NCI-H748 (cell line): ENCODE data around the gene COLEC12.

ENCODE experiments used
- DNase-seq: peaks from one replicate; lab custom pipeline; 2025; ENCODE audit not compliant: unreplicated experiment; lab: John Stamatoyannopoulos, UW

COLEC12 gene

DNA sequence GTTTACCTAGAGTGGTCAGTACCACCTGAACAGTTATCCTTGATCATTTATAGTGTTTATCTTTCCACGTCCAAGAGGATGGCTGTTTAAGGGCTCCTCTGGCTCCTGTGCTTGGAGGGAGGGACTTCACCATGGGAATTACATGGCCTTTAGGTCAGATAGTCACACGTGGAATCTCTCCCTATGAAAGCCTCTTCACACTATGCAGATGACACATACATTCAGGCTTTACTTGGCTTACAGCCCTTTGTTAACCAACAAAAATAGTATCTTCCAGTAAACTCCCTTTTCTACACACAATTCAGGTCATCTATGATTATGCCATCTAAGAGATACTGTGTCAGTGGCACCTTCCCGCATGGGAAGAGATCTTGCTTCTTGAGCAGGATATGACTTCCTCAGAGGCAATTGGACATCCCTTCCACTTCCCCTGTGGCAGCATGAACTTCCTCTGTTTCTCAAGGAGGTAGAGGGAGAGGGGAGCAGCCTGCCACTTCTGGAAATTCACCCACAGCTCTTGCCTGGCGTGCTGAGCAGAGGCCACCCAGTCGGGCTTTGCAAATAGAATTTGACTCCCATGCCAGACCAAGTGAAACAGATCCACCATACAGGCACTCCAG is 53.5 kb downstream of the COLEC12 start:
- DNase-seq = no peak

GRCh38 chr18:445055-445454 is 55.4 kb downstream of the COLEC12 start:
- no peak for DNase-seq

- no peak for DNase-seq
Measured at GRCh38 chr18:438571-438970, 61.9 kb downstream of the COLEC12 start.

- DNase-seq = no peak
Measured at GRCh38 chr18:435940-436339, 64.6 kb downstream of the COLEC12 start.

DNA sequence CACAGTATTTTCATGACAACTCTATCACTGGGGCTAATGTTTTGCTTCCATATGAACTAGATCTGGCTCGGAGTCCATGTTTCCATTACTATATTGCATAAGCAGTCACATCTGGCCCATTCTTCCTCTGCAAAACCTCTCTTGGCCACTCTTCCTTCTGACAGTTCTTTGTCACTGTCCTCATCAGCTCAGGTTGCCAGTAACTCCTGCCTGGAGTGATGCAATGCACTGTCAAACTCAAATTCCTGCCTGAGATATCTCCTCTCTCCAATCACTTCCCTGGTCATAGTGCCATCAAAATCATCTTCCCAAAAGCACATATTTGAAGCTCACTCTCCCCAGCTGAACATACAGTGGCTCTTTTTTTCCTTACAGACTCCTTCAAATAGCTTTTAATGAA is 66.1 kb downstream of the COLEC12 start:
- no peak for DNase-seq

GRCh38 chr18:433960-434359 is 66.5 kb downstream of the COLEC12 start:
- no peak for DNase-seq

DNA sequence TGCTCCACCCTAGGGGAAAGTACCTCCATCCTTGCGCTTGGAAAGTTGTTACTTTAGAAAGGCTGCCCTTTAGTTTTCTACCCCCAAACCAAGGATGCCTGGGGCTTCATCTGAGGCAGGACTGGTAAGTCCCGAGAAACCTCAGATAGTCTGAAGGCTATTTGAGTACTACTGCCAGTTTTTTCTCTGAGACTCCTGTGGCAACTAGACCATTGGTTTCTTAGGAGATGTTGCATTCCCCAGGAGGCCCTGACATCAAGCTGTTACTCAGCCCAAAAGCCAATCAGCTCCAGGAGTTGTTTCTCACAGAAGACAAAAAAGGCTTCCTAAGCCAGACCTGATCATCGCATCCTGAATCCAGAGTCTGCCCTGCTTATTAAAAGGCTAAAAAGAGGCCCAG is 67.2 kb downstream of the COLEC12 start:
- no peak for DNase-seq

- no peak for DNase-seq
Measured at GRCh38 chr18:432791-433190, 67.7 kb downstream of the COLEC12 start.

- DNase-seq = no peak
Measured at GRCh38 chr18:429030-429429, 71.5 kb downstream of the COLEC12 start.

- no peak for DNase-seq
Measured at GRCh38 chr18:427005-427404, 73.5 kb downstream of the COLEC12 start.

GRCh38 chr18:425106-425745 is 75.3 kb downstream of the COLEC12 start:
- no peak for DNase-seq

- no peak for DNase-seq
Measured at GRCh38 chr18:424668-425067, 75.8 kb downstream of the COLEC12 start.

- no peak for DNase-seq
Measured at GRCh38 chr18:424071-424661, 76.3 kb downstream of the COLEC12 start.

- DNase-seq = no peak
Measured at GRCh38 chr18:422966-423365, 77.5 kb downstream of the COLEC12 start.

GRCh38 chr18:421247-422155 is 79.0 kb downstream of the COLEC12 start:
- no peak for DNase-seq

DNA sequence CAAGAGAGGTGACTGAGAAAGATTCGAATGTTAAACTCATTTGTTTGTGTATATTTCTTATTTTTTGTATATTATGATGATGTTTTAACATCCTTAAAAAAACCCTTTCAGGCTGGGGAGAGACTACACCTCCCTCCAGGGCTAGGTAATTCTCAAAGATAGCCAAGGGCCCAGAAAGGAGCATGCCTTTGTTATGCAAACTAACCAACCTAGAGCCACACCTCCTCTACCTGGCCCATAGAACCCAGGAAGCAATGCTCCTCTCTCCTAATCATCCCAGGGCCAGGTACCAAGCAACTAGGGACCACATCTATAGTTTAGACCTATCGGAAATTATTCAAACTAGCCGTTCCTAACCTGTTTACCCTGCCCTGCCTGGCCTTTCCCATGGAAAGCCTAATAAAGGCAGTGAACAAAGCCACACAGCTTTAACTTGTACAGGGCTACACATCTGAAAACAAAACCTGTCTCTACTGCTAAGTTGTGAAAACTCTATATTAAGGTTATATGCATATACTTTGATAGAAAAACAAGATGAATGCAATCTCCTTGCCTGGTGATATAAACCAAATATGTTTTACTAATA is 79.7 kb downstream of the COLEC12 start:
- DNase-seq = no peak

DNA sequence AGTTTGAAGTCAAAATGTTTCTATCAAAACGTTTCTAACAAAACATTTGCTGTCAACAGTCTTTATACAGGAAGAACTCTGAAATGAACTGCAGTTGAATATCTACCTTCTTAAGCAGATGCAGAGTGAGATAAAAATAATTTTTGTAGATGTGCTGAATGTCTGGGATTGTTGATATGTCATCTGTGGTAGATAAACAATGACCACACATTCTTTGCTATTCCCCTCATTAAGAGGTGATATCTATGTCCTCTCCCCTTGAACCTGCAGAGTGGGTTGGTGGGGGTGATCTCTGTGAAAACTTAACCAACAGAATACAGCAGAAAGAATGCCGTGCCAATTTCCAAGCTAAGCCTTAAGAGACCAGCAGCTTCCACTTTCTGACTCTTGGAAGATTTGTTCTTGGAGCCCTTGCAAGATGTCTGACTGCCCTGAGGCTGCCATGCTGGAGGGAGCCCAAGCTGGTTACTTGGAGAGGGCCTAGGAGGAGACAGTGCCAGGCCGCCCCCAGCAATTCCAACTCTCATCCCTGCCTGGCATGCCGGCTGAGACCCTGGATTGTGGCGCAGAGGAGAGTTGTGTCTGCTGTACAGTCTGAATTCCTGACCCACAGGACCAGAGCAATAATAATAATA is 80.8 kb downstream of the COLEC12 start:
- DNase-seq = no peak

DNA sequence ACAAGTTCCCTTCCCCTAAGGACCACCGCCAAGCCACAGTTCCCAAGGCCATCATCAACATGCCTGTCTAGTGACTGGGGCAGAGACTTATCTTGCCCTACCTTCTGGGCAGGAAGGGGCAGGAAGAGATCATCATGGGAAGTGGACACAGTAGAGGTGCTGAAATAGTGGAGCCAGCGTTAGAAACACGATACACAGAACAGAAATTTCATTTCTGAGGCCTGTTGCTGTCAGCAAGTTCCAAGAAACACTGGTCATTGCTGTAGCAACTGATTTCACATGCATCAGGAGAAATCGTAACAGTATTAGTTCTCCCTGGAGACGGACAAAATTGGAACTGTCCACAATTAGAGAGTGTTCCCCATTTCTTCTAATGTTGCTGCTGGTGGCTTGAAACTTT is 83.0 kb downstream of the COLEC12 start:
- DNase-seq = no peak

DNA sequence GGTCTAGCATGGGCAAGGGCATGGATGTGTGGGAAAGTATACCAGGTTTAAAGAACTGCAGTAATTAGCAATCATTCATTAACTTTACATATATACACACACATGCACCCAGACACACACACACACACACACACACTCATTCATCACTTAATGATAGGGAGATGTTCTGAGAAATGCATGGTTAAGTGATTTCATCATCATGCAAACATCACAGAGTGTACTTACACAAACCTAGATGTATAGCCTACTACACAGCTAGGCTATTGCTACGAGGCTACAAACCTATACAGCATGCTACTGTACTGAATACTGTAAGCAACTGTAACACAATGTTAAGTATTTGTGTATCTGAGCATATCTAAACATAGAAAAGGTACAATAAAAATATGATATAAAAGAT is 83.6 kb downstream of the COLEC12 start:
- DNase-seq = no peak

- no peak for DNase-seq
Measured at GRCh38 chr18:415617-416612, 84.6 kb downstream of the COLEC12 start.
